ENCODE results near the gene TNIK.

DNA sequence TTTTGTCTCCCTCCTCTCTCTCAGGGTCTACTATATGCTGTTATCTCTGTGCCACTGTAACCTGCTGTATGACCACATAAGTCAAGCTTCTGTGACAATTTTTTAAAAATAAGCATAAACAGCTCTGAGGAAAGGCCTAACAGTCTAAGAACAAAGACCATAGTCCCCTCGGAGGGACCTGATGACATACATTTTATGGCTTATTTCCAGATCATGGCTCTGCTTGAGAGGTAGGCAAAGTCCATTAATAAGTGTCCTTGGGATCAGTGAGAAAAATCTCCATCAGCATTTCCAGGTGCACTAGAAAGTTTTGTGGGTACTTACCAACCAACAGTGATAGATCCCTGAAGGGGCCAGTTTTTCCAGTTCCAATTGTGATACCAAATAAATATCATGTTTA lies 123.8 kb downstream of the TNIK start:
- TF ChIP-seq, protein P1, sequence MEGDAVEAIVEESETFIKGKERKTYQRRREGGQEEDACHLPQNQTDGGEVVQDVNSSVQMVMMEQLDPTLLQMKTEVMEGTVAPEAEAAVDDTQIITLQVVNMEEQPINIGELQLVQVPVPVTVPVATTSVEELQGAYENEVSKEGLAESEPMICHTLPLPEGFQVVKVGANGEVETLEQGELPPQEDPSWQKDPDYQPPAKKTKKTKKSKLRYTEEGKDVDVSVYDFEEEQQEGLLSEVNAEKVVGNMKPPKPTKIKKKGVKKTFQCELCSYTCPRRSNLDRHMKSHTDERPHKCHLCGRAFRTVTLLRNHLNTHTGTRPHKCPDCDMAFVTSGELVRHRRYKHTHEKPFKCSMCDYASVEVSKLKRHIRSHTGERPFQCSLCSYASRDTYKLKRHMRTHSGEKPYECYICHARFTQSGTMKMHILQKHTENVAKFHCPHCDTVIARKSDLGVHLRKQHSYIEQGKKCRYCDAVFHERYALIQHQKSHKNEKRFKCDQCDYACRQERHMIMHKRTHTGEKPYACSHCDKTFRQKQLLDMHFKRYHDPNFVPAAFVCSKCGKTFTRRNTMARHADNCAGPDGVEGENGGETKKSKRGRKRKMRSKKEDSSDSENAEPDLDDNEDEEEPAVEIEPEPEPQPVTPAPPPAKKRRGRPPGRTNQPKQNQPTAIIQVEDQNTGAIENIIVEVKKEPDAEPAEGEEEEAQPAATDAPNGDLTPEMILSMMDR (IDR thresholded peaks at IDR 0.05; ENCODE audit: poor library complexity) = no peak
- no peak for TF ChIP-seq EZH2 (IDR thresholded peaks at IDR 0.05; ENCODE audit: borderline replicate concordance)

All from hepatocyte (in vitro differentiated cells).